Measurements from ENCODE around the gene LIPC. TPM values are rescaled to one million over a fixed set of nuclear protein-coding genes. Genes with fewer than 3 reads are reported as not detected.
A peak's percentile ranks its signal among the peaks of the same experiment; 100 is the strongest.

The LIPC gene
- total RNA-seq, 1 experiment from 2014 or later = not detected

GRCh38 chr15:58551084-58551763 lies 119.4 kb downstream of the LIPC start:
- ChIA-PET POLR2A (interaction anchor here (0.6 kb wide), 1 partner anchor 451 kb away, joined by 3 read pairs; no protein-coding TSS in a partner anchor), CTCF (no interaction called here)
- H3K9me3 Mint-ChIP-seq (ENCODE audit: unreplicated experiment) = no peaks in the 10 kb centered on the region
- TF ChIP-seq CTCF (IDR thresholded peaks at IDR 0.05; ENCODE audit: unreplicated experiment) = no peak
- no peak for DNase-seq (ENCODE audit: unreplicated experiment)
- H3K4me1 Mint-ChIP-seq (ENCODE audit: insufficient read depth, unreplicated experiment) = peaks cover 35% of the 10 kb centered on the region
- peak overlapping the region; percentile 98 for H3K27ac Mint-ChIP-seq (ENCODE audit: low read depth, unreplicated experiment)
- H3K4me3 Mint-ChIP-seq (ENCODE audit: unreplicated experiment) = peak overlapping the region; percentile 59
- H3K27me3 Mint-ChIP-seq (ENCODE audit: insufficient read depth, unreplicated experiment) = peaks cover 17% of the 10 kb centered on the region
- no peaks in the 10 kb centered on the region for H3K36me3 Mint-ChIP-seq (ENCODE audit: insufficient read depth, unreplicated experiment)
- intact Hi-C loops (cut with micrococcal nuclease) = no loop called here
- BruUV-seq (replicated peaks) = no TSS peak

GRCh38 chr15:58551764-58552504 lies 120.1 kb downstream of the LIPC start:
- Mint-ChIP-seq H3K27me3 (ENCODE audit: insufficient read depth, unreplicated experiment) (peaks cover 17% of the 10 kb centered on the region), H3K36me3 (ENCODE audit: insufficient read depth, unreplicated experiment) (no peaks in the 10 kb centered on the region), H3K4me1 (ENCODE audit: insufficient read depth, unreplicated experiment) (peaks cover 28% of the 10 kb centered on the region), H3K27ac (ENCODE audit: low read depth, unreplicated experiment) (peak overlapping the region; percentile 98), H3K9me3 (ENCODE audit: unreplicated experiment) (no peaks in the 10 kb centered on the region), H3K4me3 (ENCODE audit: unreplicated experiment) (peak overlapping the region; percentile 59)
- peak; percentile 93 for DNase-seq (ENCODE audit: unreplicated experiment)
- CTCF ChIA-PET = interaction anchor here (0.6 to 0.8 kb wide), 2 partner anchors 23 to 322 kb away, joined by 3 read pairs; no protein-coding TSS in a partner anchor
- no TSS peak for BruUV-seq (replicated peaks)
- intact Hi-C loops (cut with micrococcal nuclease) = no loop called here
- POLR2A ChIA-PET = no interaction called here
- TF ChIP-seq CTCF (IDR thresholded peaks at IDR 0.05; ENCODE audit: unreplicated experiment) = no peak

GRCh38 chr15:58552505-58553364 lies 120.9 kb downstream of the LIPC start:
- POLR2A ChIA-PET = no interaction called here
- Mint-ChIP-seq H3K27me3 (ENCODE audit: insufficient read depth, unreplicated experiment) (peaks cover 17% of the 10 kb centered on the region), H3K27ac (ENCODE audit: low read depth, unreplicated experiment) (peak overlapping the region; percentile 98), H3K4me3 (ENCODE audit: unreplicated experiment) (no peak overlapping the region), H3K36me3 (ENCODE audit: insufficient read depth, unreplicated experiment) (no peaks in the 10 kb centered on the region), H3K4me1 (ENCODE audit: insufficient read depth, unreplicated experiment) (peaks cover 20% of the 10 kb centered on the region), H3K9me3 (ENCODE audit: unreplicated experiment) (no peaks in the 10 kb centered on the region)
- no peak for DNase-seq (ENCODE audit: unreplicated experiment)
- intact Hi-C loops (cut with micrococcal nuclease) = no loop called here
- no peak for TF ChIP-seq CTCF (IDR thresholded peaks at IDR 0.05; ENCODE audit: unreplicated experiment)
- CTCF ChIA-PET = interaction anchor here (0.6 to 0.8 kb wide), 2 partner anchors 22 to 323 kb away, joined by 3 read pairs; no protein-coding TSS in a partner anchor
- BruUV-seq (replicated peaks) = no TSS peak

All from MCF 10A (cell line).